ENCODE data around the gene ROBO2. TPM values are rescaled to one million over a fixed set of nuclear protein-coding genes. Genes with fewer than 3 reads are reported as not detected.

ROBO2 gene
- total RNA-seq, 1 donor from 2014 or later, result 11.0 TPM

DNA sequence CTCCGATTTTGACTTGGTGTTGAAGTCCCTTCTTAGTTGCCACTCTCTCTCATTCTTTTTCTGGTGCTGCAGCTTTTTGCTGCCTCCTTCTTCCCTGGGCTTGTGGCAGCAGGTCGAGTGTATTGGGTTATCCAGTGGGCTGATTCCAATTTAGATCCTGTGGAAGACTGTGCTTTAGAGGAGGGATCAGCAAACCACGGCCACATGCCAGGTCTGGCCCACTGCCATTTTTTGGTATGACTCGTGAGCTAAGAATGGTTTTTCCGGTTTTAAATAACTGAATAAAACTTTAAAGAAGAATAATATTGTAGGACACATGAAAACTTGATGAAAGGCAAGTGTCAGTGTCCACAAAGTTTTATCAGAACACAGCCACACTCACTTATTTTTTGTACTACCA, 330.5 kb downstream of the ROBO2 start:
- no peak for DNase-seq (ENCODE audit: extremely low spot score in 2 of 2)
- H3K4me3 ChIP-seq, result no peak overlapping the region
- H3K27me3 ChIP-seq, result no peaks in the 10 kb centered on the region
- no peak overlapping the region for H3K27ac ChIP-seq
- H3K4me1 ChIP-seq, result no peaks in the 10 kb centered on the region
- no peaks in the 10 kb centered on the region for H3K9me3 ChIP-seq
- intact Hi-C loops (cut with DNase I), result loop anchor here (1.0 kb wide), 1 partner anchor 46 kb away; no protein-coding TSS in a partner anchor
- no peaks in the 10 kb centered on the region for H3K36me3 ChIP-seq
- TF ChIP-seq, protein P1, sequence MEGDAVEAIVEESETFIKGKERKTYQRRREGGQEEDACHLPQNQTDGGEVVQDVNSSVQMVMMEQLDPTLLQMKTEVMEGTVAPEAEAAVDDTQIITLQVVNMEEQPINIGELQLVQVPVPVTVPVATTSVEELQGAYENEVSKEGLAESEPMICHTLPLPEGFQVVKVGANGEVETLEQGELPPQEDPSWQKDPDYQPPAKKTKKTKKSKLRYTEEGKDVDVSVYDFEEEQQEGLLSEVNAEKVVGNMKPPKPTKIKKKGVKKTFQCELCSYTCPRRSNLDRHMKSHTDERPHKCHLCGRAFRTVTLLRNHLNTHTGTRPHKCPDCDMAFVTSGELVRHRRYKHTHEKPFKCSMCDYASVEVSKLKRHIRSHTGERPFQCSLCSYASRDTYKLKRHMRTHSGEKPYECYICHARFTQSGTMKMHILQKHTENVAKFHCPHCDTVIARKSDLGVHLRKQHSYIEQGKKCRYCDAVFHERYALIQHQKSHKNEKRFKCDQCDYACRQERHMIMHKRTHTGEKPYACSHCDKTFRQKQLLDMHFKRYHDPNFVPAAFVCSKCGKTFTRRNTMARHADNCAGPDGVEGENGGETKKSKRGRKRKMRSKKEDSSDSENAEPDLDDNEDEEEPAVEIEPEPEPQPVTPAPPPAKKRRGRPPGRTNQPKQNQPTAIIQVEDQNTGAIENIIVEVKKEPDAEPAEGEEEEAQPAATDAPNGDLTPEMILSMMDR (IDR thresholded peaks at IDR 0.05), result no peak
- TF ChIP-seq POLR2AphosphoS5 (IDR thresholded peaks at IDR 0.05; ENCODE audit: insufficient read depth in 1 of 2, low read depth in 1 of 2) (no peak), POLR2A (IDR thresholded peaks at IDR 0.05) (no peak)

DNA sequence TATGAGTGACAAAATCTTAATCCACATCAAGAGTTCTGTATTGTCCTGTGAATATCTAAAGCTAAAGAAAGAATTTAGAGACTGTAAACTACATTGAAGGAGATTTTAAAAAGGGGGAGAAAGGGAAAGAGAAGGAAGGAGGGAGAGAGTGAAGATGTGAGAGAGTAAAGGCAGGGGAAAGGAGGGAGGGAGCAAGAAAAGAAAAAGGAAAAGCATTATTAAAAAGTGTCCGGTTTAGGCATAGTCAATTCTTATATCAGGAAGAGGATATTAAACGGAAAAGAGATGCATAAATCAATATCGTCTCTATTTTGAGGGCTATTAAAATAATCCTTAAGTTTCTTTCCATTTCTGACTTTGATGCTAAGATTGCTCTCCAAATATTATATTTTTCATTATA, 332.1 kb downstream of the ROBO2 start:
- no peaks in the 10 kb centered on the region for H3K4me1 ChIP-seq
- H3K9me3 ChIP-seq, result no peaks in the 10 kb centered on the region
- H3K36me3 ChIP-seq, result no peaks in the 10 kb centered on the region
- no peak overlapping the region for H3K4me3 ChIP-seq
- no peaks in the 10 kb centered on the region for H3K27me3 ChIP-seq
- no peak overlapping the region for H3K27ac ChIP-seq
- intact Hi-C loops (cut with DNase I), result no loop called here
- DNase-seq (ENCODE audit: extremely low spot score in 2 of 2), result no peak
- TF ChIP-seq, protein P1 (IDR thresholded peaks at IDR 0.05), result no peak
- no peak for TF ChIP-seq POLR2A (IDR thresholded peaks at IDR 0.05)
- TF ChIP-seq POLR2AphosphoS5 (IDR thresholded peaks at IDR 0.05; ENCODE audit: insufficient read depth in 1 of 2, low read depth in 1 of 2), result no peak

DNA sequence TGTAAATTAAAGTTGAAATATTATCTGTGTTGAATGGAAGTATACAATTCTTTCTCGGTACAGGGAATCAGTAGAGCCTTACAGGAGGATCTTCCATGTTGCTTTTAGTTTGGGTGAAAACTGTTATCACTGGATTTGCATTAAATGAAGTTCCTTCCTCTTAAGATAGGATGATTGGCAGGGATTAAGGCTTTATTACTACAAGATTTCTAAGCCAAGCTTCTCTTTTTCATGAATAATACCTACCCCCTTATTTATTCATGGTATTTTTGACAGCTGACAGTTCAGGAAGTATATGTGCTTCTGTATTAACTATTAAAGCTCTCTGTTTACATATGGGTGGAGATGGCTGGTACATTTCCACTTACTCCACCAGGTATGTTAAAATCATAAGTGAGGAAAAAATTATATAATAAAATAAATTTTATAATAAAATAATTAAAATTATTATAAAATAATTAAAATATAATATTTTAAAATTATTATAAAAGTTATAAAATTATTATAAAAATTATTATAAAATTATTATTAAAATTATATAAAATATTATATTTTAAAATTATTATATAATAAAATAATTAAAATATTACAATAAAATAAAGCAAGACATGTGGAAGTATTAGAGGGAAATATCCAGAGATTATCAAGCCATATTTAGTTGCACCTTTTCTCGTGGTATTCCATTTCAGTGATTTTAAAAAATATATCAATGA, 332.9 kb downstream of the ROBO2 start:
- Histone ChIP-seq H3K9me3 (no peaks in the 10 kb centered on the region), H3K4me3 (no peak overlapping the region), H3K4me1 (no peaks in the 10 kb centered on the region), H3K27ac (no peak overlapping the region), H3K36me3 (no peaks in the 10 kb centered on the region), H3K27me3 (no peaks in the 10 kb centered on the region)
- TF ChIP-seq POLR2AphosphoS5 (IDR thresholded peaks at IDR 0.05; ENCODE audit: insufficient read depth in 1 of 2, low read depth in 1 of 2), result no peak
- TF ChIP-seq, protein P1 (IDR thresholded peaks at IDR 0.05), result no peak
- TF ChIP-seq POLR2A (IDR thresholded peaks at IDR 0.05), result no peak
- no peak for DNase-seq (ENCODE audit: extremely low spot score in 2 of 2)
- intact Hi-C loops (cut with DNase I), result no loop called here

DNA sequence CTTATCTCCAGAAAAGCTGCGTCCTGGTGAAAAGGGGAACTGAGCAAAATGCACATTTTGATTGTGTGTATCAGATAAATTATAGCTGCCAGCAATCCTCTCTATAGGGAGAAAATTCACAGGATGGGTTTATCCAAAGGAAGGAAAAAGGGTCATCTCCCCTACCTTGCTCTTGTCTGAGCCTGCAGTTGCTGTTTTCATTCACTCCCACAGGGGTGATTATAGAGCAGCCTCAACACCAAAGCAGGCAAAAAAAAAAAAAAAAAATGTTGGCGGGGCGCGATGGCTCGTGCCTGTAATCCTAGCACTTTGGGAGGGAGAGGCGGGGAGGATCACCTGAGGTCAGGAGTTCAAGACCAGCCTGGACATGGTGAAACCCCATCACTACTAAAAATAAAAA, 333.7 kb downstream of the ROBO2 start:
- H3K4me3 ChIP-seq, result no peak overlapping the region
- TF ChIP-seq POLR2AphosphoS5 (IDR thresholded peaks at IDR 0.05; ENCODE audit: insufficient read depth in 1 of 2, low read depth in 1 of 2), result no peak
- TF ChIP-seq POLR2A (IDR thresholded peaks at IDR 0.05), result no peak
- TF ChIP-seq, protein P1 (IDR thresholded peaks at IDR 0.05), result no peak
- no peaks in the 10 kb centered on the region for H3K27me3 ChIP-seq
- H3K4me1 ChIP-seq, result no peaks in the 10 kb centered on the region
- no peaks in the 10 kb centered on the region for H3K9me3 ChIP-seq
- no peak for DNase-seq (ENCODE audit: extremely low spot score in 2 of 2)
- no peaks in the 10 kb centered on the region for H3K36me3 ChIP-seq
- intact Hi-C loops (cut with DNase I), result no loop called here
- no peak overlapping the region for H3K27ac ChIP-seq

DNA sequence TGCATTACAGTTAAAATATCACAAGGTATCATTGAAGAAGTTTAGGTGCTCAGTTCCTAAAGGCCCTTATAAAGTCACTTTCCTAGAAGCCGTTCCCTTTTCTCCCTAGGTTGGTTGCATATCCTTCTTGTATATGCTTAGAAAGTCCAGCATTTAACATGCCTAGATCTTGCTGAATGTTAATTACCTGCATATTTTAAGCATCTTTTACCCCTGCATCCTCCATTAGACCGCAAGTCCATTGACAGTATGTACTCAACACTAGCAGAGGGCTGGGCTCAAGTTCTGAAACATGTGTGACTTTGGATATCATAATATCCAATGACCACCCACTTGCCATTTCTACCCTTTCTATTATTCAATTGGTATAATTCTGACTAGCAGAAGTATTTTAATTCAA, 336.6 kb downstream of the ROBO2 start:
- Histone ChIP-seq H3K4me1 (no peaks in the 10 kb centered on the region), H3K4me3 (no peak overlapping the region), H3K27me3 (no peaks in the 10 kb centered on the region), H3K9me3 (no peaks in the 10 kb centered on the region), H3K36me3 (no peaks in the 10 kb centered on the region), H3K27ac (no peak overlapping the region)
- DNase-seq (ENCODE audit: extremely low spot score in 2 of 2), result no peak
- TF ChIP-seq POLR2AphosphoS5 (IDR thresholded peaks at IDR 0.05; ENCODE audit: insufficient read depth in 1 of 2, low read depth in 1 of 2) (no peak), POLR2A (IDR thresholded peaks at IDR 0.05) (no peak)
- TF ChIP-seq, protein P1 (IDR thresholded peaks at IDR 0.05), result no peak
- intact Hi-C loops (cut with DNase I), result no loop called here

Data from vagina (tissue), 2 donors.